Neural cell (in vitro differentiated cells): ENCODE measurements around the gene COL4A1. TPM values are rescaled to one million over a fixed set of nuclear protein-coding genes. Genes with fewer than 3 reads are reported as not detected.

Source experiments
- H2AFZ ChIP-seq: fragments of 200-600, 300-800 bp; sonication (generic), shearing (Covaris generic); 2 replicates; pipeline ENCODE4 v1.6.0; 2014; ENCODE audit warnings: low read depth, mild to moderate bottlenecking, antibody characterized with exemption, low read length, moderate library complexity
- H3F3A ChIP-seq: fragments of 200-600 bp; shearing (Covaris generic); 2 replicates; pipeline ENCODE4 v1.6.1; 2016; ENCODE audit warnings: mild to moderate bottlenecking, moderate library complexity, mixed read lengths, antibody characterized with exemption, low read length; ENCODE audit not compliant: insufficient read depth, poor library complexity, severe bottlenecking
- H3K27ac ChIP-seq: fragments of 200-600, 300-800 bp; sonication (generic), shearing (Covaris generic); 2 replicates; pipeline ENCODE4 v1.5.1; 2014; ENCODE audit warnings: mild to moderate bottlenecking, low read length, moderate library complexity
- H3K27me3 ChIP-seq: fragments of 300-800, 200-600 bp; sonication (generic), shearing (Covaris generic); 2 replicates; pipeline ENCODE4 v1.6.0; 2014; ENCODE audit warnings: mild to moderate bottlenecking, low read depth, low read length, moderate library complexity; ENCODE audit not compliant: insufficient read depth
- H3K36me3 ChIP-seq: fragments of 300-800, 200-600 bp; sonication (generic), shearing (Covaris generic); 2 replicates; pipeline ENCODE4 v1.5.1; 2014; ENCODE audit warnings: mild to moderate bottlenecking, antibody characterized with exemption, low read length, moderate library complexity; ENCODE audit not compliant: insufficient read depth
- H3K4me2 ChIP-seq: fragments of 300-800, 200-600 bp; sonication (generic), shearing (Covaris generic); 2 replicates; pipeline ENCODE4 v1.6.0; 2014; ENCODE audit warnings: mild to moderate bottlenecking, low read length
- H3K4me3 ChIP-seq: fragments of 300-800, 200-600 bp; sonication (generic), shearing (Covaris generic); 2 replicates; pipeline ENCODE4 v1.5.1; 2014; ENCODE audit warnings: mild to moderate bottlenecking, low read length, moderate library complexity
- H3K79me2 ChIP-seq: fragments of 200-600 bp; shearing (Covaris generic); replicated peaks from 2 replicates; pipeline ENCODE4 v1.6.0; 2014; ENCODE audit warnings: mild to moderate bottlenecking, low read length, moderate library complexity; ENCODE audit not compliant: insufficient read depth
- H3K9ac ChIP-seq: fragments of 300-800, 200-600 bp; sonication (generic), shearing (Covaris generic); 2 replicates; pipeline ENCODE4 v1.6.1; 2016; ENCODE audit warnings: mild to moderate bottlenecking, low read length, mixed read lengths
- H3K9me2 ChIP-seq: fragments of 200-600 bp; shearing (Covaris generic); 2 replicates; pipeline ENCODE4 v1.6.1; 2016; ENCODE audit warnings: mild to moderate bottlenecking, low read length, mixed read lengths; ENCODE audit not compliant: insufficient read depth
- H3K9me3 ChIP-seq: fragments of 200-600, 300-800 bp; sonication (generic), shearing (Covaris generic); 2 replicates; pipeline ENCODE4 v1.6.1; 2016; ENCODE audit warnings: mild to moderate bottlenecking, mixed run types, low read length, moderate library complexity, mixed read lengths
- H4K20me1 ChIP-seq: fragments of 200-600 bp; shearing (Covaris generic); 2 replicates; pipeline ENCODE4 v1.6.1; 2016; ENCODE audit warnings: mild to moderate bottlenecking, mixed run types; ENCODE audit not compliant: insufficient read depth
- EP300 ChIP-seq: fragments of 450-650 bp; conservative IDR thresholded peaks from 2 replicates; pipeline ENCODE4 v1.6.1; 2014; ENCODE audit warnings: antibody characterized with exemption, mild to moderate bottlenecking, moderate library complexity; ENCODE audit not compliant: poor library complexity, severe bottlenecking
- EZH2 ChIP-seq: fragments of 200-600, 300-800 bp; shearing (Covaris generic), sonication (generic); IDR thresholded peaks from 2 replicates; pipeline ENCODE4 v1.6.1; 2014; ENCODE audit warnings: antibody characterized with exemption, low read length, borderline replicate concordance, mild to moderate bottlenecking; ENCODE audit not compliant: insufficient read depth, poor library complexity, severe bottlenecking
- MXI1 ChIP-seq: fragments of 450-650 bp; conservative IDR thresholded peaks from 2 replicates; pipeline ENCODE4 v1.6.1; 2014; ENCODE audit warnings: antibody characterized with exemption, mild to moderate bottlenecking; ENCODE audit not compliant: poor library complexity, severe bottlenecking
- POLR2AphosphoS5 ChIP-seq: IDR thresholded peaks from 2 replicates; pipeline ENCODE4 v1.6.1; 2012
- RAD21 ChIP-seq: fragments of 450-650 bp; conservative IDR thresholded peaks from 2 replicates; pipeline ENCODE4 v1.6.1; 2014; ENCODE audit warnings: antibody characterized with exemption, mild to moderate bottlenecking, moderate library complexity
- SMC3 ChIP-seq: fragments of 450-650 bp; conservative IDR thresholded peaks from 2 replicates; pipeline ENCODE4 v1.6.1; 2014; ENCODE audit warnings: antibody characterized with exemption, mild to moderate bottlenecking, moderate library complexity; ENCODE audit not compliant: poor library complexity
- TAF1 ChIP-seq: IDR thresholded peaks from 2 replicates; pipeline ENCODE4 v1.6.1; 2012; ENCODE audit warnings: low read depth
- polyA plus RNA-seq: library from polyadenylated mRNA; depleted of rRNA; stranded (reverse); fragments of >200 nt; gene quantifications from 2 replicates; pipeline ENCODE4 v1.2.3, GENCODE V29; 2014
- TF ChIP-seq, protein P1 (sequence below): fragments of 450-650 bp; IDR thresholded peaks from 2 replicates; pipeline ENCODE4 v1.5.1; 2014; ENCODE audit warnings: antibody characterized with exemption, mild to moderate bottlenecking, moderate library complexity; ENCODE audit not compliant: poor library complexity, severe bottlenecking
- TF ChIP-seq, protein P2 (sequence below): IDR thresholded peaks from 2 replicates; pipeline ENCODE4 v1.6.1; 2012; ENCODE audit warnings: borderline replicate concordance

The COL4A1 gene
- polyA plus RNA-seq, 1 donor from 2014 or later = 13.1 TPM

DNA sequence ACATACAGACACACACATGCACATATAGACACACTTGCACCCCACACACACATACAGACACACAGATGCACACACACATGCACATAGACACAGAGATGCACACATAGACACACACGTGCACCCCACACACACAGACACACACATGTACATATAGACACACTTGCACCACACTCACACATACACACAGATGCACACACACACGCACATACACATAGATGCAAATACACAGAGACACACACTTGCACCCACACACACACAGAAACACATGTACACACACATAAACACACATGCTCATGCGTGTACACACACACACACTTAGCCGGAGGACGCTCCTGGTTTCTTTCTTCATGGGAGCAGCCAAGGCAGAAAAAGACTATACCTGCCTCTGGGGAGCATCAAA is 10.1 kb upstream of the COL4A1 start:
- Histone ChIP-seq H3K79me2 (no peaks in the 10 kb centered on the region), H3K4me3 (no peak overlapping the region), H3K9me2 (no peaks in the 10 kb centered on the region), H3K9ac (no peak overlapping the region), H3K27ac (no peak overlapping the region), H3F3A (no peaks in the 10 kb centered on the region), H2AFZ (no peak overlapping the region), H4K20me1 (no peaks in the 10 kb centered on the region), H3K27me3 (no peaks in the 10 kb centered on the region), H3K4me2 (no peak overlapping the region), H3K9me3 (no peaks in the 10 kb centered on the region), H3K36me3 (no peaks in the 10 kb centered on the region)
- no peak for TF ChIP-seq EP300
- TF ChIP-seq, protein P1, sequence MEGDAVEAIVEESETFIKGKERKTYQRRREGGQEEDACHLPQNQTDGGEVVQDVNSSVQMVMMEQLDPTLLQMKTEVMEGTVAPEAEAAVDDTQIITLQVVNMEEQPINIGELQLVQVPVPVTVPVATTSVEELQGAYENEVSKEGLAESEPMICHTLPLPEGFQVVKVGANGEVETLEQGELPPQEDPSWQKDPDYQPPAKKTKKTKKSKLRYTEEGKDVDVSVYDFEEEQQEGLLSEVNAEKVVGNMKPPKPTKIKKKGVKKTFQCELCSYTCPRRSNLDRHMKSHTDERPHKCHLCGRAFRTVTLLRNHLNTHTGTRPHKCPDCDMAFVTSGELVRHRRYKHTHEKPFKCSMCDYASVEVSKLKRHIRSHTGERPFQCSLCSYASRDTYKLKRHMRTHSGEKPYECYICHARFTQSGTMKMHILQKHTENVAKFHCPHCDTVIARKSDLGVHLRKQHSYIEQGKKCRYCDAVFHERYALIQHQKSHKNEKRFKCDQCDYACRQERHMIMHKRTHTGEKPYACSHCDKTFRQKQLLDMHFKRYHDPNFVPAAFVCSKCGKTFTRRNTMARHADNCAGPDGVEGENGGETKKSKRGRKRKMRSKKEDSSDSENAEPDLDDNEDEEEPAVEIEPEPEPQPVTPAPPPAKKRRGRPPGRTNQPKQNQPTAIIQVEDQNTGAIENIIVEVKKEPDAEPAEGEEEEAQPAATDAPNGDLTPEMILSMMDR = no peak
- no peak for TF ChIP-seq POLR2AphosphoS5
- no peak for TF ChIP-seq EZH2
- no peak for TF ChIP-seq MXI1

DNA sequence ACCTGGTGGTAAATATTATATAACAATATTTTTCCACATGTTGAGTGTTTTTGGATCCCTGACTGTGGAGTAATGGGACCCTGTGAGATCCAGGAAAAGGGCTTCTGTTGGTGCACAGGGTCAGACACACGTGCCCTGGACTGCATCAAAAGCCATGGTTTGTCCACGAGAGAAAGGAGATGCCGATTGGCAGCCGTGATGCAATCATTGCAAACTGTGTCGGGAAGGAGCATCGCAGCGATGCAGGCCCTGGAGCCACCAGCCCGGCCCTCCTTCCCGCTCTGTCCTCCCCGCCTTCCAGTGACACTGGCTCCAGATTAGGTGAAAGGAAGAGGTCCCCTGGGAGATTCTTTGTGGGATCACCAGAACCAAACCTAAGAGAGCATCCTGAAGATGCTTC is 9.2 kb upstream of the COL4A1 start:
- no peaks in the 10 kb centered on the region for H3K27me3 ChIP-seq
- no peaks in the 10 kb centered on the region for H3F3A ChIP-seq
- H3K36me3 ChIP-seq = no peaks in the 10 kb centered on the region
- no peak overlapping the region for H3K9ac ChIP-seq
- no peaks in the 10 kb centered on the region for H3K79me2 ChIP-seq
- H3K27ac ChIP-seq = no peak overlapping the region
- no peak overlapping the region for H3K4me2 ChIP-seq
- TF ChIP-seq, protein P1 = no peak
- TF ChIP-seq TAF1 (no peak), EP300 (no peak), EZH2 (no peak), MXI1 (no peak), SMC3 (no peak), RAD21 (no peak), POLR2AphosphoS5 (no peak)
- TF ChIP-seq, protein P2, sequence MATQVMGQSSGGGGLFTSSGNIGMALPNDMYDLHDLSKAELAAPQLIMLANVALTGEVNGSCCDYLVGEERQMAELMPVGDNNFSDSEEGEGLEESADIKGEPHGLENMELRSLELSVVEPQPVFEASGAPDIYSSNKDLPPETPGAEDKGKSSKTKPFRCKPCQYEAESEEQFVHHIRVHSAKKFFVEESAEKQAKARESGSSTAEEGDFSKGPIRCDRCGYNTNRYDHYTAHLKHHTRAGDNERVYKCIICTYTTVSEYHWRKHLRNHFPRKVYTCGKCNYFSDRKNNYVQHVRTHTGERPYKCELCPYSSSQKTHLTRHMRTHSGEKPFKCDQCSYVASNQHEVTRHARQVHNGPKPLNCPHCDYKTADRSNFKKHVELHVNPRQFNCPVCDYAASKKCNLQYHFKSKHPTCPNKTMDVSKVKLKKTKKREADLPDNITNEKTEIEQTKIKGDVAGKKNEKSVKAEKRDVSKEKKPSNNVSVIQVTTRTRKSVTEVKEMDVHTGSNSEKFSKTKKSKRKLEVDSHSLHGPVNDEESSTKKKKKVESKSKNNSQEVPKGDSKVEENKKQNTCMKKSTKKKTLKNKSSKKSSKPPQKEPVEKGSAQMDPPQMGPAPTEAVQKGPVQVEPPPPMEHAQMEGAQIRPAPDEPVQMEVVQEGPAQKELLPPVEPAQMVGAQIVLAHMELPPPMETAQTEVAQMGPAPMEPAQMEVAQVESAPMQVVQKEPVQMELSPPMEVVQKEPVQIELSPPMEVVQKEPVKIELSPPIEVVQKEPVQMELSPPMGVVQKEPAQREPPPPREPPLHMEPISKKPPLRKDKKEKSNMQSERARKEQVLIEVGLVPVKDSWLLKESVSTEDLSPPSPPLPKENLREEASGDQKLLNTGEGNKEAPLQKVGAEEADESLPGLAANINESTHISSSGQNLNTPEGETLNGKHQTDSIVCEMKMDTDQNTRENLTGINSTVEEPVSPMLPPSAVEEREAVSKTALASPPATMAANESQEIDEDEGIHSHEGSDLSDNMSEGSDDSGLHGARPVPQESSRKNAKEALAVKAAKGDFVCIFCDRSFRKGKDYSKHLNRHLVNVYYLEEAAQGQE = no peak
- H3K9me3 ChIP-seq = no peaks in the 10 kb centered on the region
- H2AFZ ChIP-seq = no peak overlapping the region
- H4K20me1 ChIP-seq = no peaks in the 10 kb centered on the region
- H3K4me3 ChIP-seq = no peak overlapping the region
- no peaks in the 10 kb centered on the region for H3K9me2 ChIP-seq
